Cerebellar nuclear complex (tissue), 1 donor: ENCODE results near the gene KCND3.

Experiments used
- DNase-seq, 2 experiments: peaks; one replicate each; lab custom pipeline; 2025; lab: John Stamatoyannopoulos, UW

KCND3 gene

GRCh38 chr1:111848852-111849545, 140.5 kb downstream of the KCND3 start:
- DNase-seq: no peak

DNA sequence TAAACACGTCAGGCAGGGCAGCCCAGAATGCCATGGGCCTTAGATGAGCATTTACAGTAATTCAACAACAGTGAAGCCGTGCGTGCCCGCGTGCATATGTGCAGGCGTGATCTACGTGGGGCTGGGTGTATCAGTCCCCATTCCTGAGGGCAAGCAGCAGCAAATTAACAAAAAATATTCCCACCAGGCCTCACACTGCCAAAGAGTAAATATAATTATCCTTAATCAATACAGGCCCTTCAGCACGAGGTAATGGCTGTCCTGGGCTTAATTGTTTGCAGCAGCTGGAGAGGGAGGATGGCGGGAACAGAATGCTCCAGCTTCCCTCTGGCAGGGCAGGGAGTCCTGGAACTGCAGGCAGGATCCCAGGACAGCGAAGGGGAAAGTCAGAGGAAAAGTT, 142.0 kb downstream of the KCND3 start:
- no peak for DNase-seq

GRCh38 chr1:111846842-111847241, 142.6 kb downstream of the KCND3 start:
- no peak for DNase-seq

- DNase-seq: peak; percentile 50 to 63
Observed at GRCh38 chr1:111843177-111843576, 146.3 kb downstream of the KCND3 start.

GRCh38 chr1:111842411-111842810, 147.1 kb downstream of the KCND3 start:
- DNase-seq: peak in 1 of 2 experiments; percentile 49

- DNase-seq: no peak
Observed at GRCh38 chr1:111841746-111842145, 147.7 kb downstream of the KCND3 start.

DNA sequence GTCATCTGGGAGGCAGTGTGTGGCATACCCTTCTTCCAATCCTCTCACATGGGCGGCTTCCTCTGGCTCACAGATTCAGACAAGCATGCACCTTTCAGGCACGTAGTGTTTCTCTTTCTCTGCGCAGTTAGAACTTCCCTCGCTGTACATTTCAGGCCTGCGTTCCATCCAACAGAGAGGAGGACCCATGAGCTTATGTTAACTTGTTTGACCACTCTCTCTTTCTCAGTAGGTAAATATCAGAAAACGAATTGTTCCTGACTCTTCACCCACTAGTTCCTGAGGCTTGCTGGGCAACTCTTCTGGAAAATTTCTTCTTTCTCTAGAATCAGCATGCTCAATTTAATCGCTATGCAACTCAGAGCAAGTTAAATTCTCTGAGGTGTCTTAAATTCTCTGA, 148.3 kb downstream of the KCND3 start:
- DNase-seq: no peak

DNA sequence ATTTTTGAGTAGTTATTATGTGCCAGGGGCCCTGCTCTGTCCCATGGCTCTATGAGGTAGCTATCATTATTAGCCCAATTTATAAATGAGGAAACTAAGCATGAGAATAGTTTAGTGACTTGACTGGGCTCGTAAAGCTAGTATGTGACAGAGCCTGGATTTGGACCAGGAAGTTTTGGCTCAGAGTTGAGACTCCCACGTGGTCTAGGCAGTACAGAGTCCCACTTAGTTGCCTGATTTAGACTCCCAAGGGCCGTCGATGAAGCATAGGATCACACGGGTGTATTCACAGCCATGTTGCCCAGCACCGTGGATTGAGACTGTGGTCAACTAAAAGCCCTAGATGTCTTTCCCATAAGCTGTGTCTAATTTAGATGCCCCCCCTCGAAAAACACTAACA, 152.1 kb downstream of the KCND3 start:
- no peak for DNase-seq

- no peak for DNase-seq
Observed at GRCh38 chr1:111836111-111836510, 153.4 kb downstream of the KCND3 start.

DNA sequence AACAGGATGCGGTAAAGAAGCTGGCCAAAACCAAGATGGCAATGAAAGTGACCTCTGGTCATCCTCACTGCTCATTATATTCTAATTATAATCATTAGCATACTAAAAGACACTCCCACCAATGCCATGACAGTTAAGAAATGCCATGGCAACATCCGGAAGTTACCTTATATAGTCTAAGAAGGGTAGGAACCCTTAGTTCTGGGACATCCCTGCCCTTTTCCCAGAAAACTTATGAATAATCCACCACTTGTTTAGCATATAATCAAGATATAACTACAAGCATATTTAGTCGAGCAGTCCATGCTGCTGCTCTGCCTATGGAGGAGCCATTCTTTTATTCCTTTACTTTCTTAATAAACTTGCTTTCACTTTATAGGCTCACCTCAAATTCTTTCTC, 154.0 kb downstream of the KCND3 start:
- no peak for DNase-seq

DNA sequence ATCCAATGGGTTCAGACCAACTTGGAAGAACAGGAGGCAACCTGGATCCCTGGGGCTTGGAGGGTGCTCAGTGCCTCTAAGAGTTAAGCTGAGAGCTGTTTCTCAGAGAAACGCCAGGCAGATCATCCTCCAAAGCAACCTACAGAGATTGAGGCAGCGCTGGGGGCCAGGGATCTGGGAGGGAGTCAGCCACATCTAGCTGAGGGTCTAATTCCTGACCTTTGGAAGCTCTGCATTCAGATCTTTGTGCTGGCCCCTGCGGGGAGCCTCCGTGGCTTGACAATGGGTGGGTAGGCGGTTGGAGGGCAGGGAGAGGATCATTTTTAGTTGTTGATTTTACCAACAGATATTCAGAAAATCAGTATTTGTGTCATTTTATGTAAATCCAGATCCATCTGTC, 154.5 kb downstream of the KCND3 start:
- no peak for DNase-seq

GRCh38 chr1:111833334-111833733, 156.1 kb downstream of the KCND3 start:
- peak in 1 of 2 experiments; percentile 61 for DNase-seq

- DNase-seq: peak; percentile 37 to 51
Observed at GRCh38 chr1:111832521-111833155, 156.8 kb downstream of the KCND3 start.

DNA sequence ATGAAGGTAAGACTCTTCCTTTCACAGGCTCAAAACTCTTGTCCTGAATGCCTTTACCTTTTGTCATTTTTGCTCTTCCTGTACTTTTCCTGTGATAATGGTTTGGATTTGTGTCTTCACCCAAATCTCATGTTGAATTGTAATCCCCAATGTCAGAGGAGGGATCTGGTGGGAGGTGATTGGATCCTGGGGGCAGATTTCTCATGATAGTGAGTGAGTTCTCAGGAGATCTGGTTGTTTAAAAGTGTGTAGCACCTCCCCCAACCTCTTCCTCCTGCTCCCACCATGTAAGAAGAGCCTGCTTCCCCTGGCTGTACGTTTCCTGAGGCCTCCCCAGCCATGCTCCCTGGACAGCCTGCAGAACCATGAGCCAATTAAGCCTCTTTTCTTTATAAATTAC, 158.3 kb downstream of the KCND3 start:
- no peak for DNase-seq

- DNase-seq: no peak
Observed at GRCh38 chr1:111827946-111828345, 161.5 kb downstream of the KCND3 start.

- no peak for DNase-seq
Observed at GRCh38 chr1:111826278-111826677, 163.2 kb downstream of the KCND3 start.

DNA sequence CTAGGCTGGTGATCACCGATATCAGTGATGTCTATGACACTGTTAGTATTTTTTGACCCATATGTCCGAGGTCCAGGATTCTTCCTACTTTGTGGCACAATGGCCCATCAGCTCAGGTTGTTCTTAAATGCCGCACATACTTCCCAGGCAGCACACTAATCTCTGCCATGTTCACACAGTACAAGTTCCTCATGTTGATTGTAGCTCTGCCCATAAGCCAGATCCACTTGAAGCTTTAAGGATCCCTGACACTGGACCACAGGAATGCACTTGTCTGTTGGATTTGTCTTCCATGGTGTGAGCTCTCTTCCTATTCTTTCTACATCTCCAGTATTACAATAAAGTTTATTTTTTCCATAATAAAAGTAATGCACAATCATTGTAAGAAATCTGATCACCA, 164.3 kb downstream of the KCND3 start:
- no peak for DNase-seq

GRCh38 chr1:111822138-111822537, 167.3 kb downstream of the KCND3 start:
- no peak for DNase-seq

DNA sequence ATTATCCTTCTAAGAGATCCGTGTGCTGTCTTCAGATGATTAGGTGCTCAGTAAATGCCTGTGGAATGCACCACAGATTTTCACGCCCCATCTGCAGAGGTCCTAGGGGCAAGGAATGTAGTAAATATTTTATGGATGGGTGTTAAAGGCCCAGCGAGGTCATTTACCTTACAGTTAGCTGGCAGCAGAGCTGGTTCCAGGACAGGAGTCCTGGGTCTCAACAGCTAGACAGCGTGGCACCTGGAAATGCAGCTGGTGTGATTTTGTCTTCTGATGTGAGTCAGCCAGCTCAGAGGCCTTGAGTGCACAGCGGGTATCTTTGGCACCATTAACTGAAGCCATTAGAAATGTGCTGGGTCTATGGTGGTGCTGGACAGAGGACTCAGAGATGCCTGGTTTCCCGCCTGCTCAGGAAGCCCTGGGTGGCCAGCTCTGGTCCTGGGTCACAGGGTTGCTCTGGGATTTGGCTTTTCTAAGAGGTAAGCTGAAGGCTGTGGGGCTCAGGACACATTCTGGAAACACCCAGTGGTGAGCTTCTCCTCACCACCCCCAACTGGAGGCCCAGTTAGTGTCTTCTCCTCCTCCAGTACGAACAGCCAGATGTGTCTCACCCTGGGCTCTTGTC, 168.2 kb downstream of the KCND3 start:
- DNase-seq: no peak

GRCh38 chr1:111819566-111820263, 169.8 kb downstream of the KCND3 start:
- DNase-seq: no peak

DNA sequence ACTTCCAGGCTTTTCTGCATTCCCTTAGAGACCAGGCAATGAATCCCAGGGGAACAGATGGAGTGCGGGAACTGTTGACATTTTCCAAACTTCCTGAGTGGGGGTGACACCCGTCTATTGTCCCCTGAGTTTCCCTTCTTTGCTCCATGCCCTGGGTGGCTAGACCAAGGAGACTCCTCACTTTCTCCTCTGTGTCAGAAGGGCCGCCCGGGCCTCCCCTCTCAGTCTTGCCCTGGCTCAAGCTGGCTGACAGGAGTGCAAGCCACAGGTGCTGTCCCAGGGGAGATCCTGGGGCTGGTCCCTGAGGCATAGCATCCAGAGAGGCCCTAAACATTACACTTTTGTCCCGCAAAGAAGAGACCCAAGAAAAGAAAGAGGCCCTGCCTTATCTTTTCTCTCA, 170.9 kb downstream of the KCND3 start:
- no peak for DNase-seq

DNA sequence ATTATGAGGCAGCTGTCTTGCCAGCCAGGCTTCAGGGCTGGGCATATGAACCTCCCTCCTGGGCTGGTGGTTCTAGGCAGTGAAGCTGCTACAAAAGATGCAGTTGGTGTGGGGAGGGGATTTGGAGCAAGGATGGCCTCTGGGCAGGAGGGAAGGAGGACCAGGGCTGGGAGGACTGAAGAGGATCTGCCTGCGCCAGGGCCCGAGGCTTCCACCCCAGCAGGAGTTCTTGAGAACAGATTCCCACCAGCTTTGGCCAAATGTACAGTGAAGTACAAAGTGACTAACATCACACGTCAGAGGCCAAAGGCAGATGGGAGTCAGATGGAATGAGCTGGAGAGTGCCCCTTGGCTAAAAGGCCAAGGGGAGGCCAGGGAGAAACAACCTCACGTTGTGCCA, 171.4 kb downstream of the KCND3 start:
- peak in 1 of 2 experiments; percentile 18 for DNase-seq

DNA sequence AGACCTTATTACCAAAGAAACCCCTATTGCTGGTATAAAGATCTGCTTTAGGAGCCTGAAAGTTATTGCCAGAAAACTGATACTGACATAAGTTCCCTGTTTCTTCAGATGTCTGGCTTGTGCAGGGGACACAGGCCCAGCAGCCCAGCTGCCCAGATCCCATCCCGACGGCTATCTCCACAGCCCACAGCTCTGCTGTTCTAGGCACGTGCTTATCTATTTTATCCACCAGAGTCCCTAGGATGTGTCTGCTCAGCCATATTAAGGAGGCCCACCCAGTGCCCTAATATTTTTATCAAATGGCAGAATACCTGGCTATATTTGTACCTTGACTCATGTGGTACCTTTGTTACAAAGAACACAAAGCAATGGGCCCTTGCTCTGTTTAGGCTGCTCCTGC, 174.8 kb downstream of the KCND3 start:
- no peak for DNase-seq
